T follicular helper cell (primary cell): ENCODE results near the gene AIG1.
"Not testable (repeated sequence)": the region's sequence is repeated elsewhere in the genome, so short reads cannot be mapped to it uniquely, and the experiment has no call there.

Source experiments
- DNase-seq: peaks from one replicate; pipeline ENCODE4 v3.0.0-alpha.2; 2020; ENCODE audit warnings: low read depth
- total RNA-seq, 2 experiments: gene quantifications; one replicate each; lab custom pipeline; 2026; lab: John Stamatoyannopoulos, UW

The AIG1 gene
- total RNA-seq, result 4.8 to 10.5 reads per million in 2 experiments

GRCh38 chr6:143060806-143061596 lies at the start of gene AIG1:
Gene AIG1, plus strand, starts transcription at chr6:143060889. Its CDS starts 37 bp downstream, at chr6:143060926.
- peak; percentile 46 for DNase-seq

- no peak for DNase-seq
Observed at GRCh38 chr6:143014764-143015163, 45.9 kb upstream of the AIG1 start.

GRCh38 chr6:143015300-143015706 lies 45.4 kb upstream of the AIG1 start:
- DNase-seq, result no peak

GRCh38 chr6:143018955-143019354 lies 41.7 kb upstream of the AIG1 start:
- DNase-seq, result no peak

GRCh38 chr6:143020862-143021261 lies 39.8 kb upstream of the AIG1 start:
- not testable (repeated sequence) for DNase-seq

- no peak for DNase-seq
Observed at GRCh38 chr6:143021543-143021942, 39.1 kb upstream of the AIG1 start.

- DNase-seq, result no peak
Observed at GRCh38 chr6:143022587-143022986, 38.1 kb upstream of the AIG1 start.

- no peak for DNase-seq
Observed at GRCh38 chr6:143023695-143024094, 37.0 kb upstream of the AIG1 start.

GRCh38 chr6:143024977-143025376 lies 35.7 kb upstream of the AIG1 start:
- DNase-seq, result no peak

- peak; percentile 16 for DNase-seq
Observed at GRCh38 chr6:143026696-143027449, 33.8 kb upstream of the AIG1 start.

- DNase-seq, result no peak
Observed at GRCh38 chr6:143034689-143035334, 25.9 kb upstream of the AIG1 start.

- DNase-seq, result no peak
Observed at GRCh38 chr6:143037470-143037869, 23.2 kb upstream of the AIG1 start.

- no peak for DNase-seq
Observed at GRCh38 chr6:143038833-143039232, 21.9 kb upstream of the AIG1 start.

- no peak for DNase-seq
Observed at GRCh38 chr6:143039548-143039947, 21.1 kb upstream of the AIG1 start.

GRCh38 chr6:143040018-143040417 lies 20.7 kb upstream of the AIG1 start:
- no peak for DNase-seq

- DNase-seq, result not testable (repeated sequence)
Observed at GRCh38 chr6:143044345-143044744, 16.3 kb upstream of the AIG1 start.

GRCh38 chr6:143049611-143050010 lies 11.1 kb upstream of the AIG1 start:
- DNase-seq, result no peak

GRCh38 chr6:143050509-143050908 lies 10.2 kb upstream of the AIG1 start:
- DNase-seq, result no peak

GRCh38 chr6:143052282-143052681 lies 8.4 kb upstream of the AIG1 start:
- no peak for DNase-seq

- DNase-seq, result no peak
Observed at GRCh38 chr6:143053856-143054255, 6.8 kb upstream of the AIG1 start.

- DNase-seq, result no peak
Observed at GRCh38 chr6:143054329-143054728, 6.4 kb upstream of the AIG1 start.

GRCh38 chr6:143055213-143055612 lies 5.5 kb upstream of the AIG1 start:
- DNase-seq, result no peak

- DNase-seq, result no peak
Observed at GRCh38 chr6:143055891-143056290, 4.8 kb upstream of the AIG1 start.
